SK-N-SH (cell line): ENCODE data around the gene CCL7. TPM values are rescaled to one million over a fixed set of nuclear protein-coding genes. Genes with fewer than 3 reads are reported as not detected.

Experiments used
- CTCF ChIA-PET: fragments of 300-600, 350-600 bp; formaldehyde crosslinking; extraction: SDS; loops from one replicate; lab custom pipeline; 2021; lab: Yijun Ruan, JAX
- POLR2A ChIA-PET: fragments of 350-600 bp; sonication (Branson Sonifier 250); formaldehyde crosslinking; extraction: SDS; loops from one replicate; lab custom pipeline; 2020; ENCODE audit warnings: antibody characterized with exemption, inconsistent platforms; lab: Yijun Ruan, JAX
- DNase-seq: peaks from one replicate; pipeline ENCODE4 v3.0.0; 2012
- H2AFZ ChIP-seq: fragments of 200-600 bp; sonication (generic); 2 replicates; pipeline ENCODE4 v1.8.1; 2016; ENCODE audit warnings: antibody characterized with exemption, mild to moderate bottlenecking, low read depth
- H3F3A ChIP-seq: fragments of 200-600 bp; sonication (generic); replicated peaks from 2 replicates; pipeline ENCODE3; 2016; ENCODE audit warnings: antibody characterized with exemption, mild to moderate bottlenecking; ENCODE audit not compliant: insufficient read depth
- H3K27ac ChIP-seq, 2 experiments: fragments of 200-500 bp in 1 of 2; fragments of 200-600 bp in 1 of 2; sonication (Bioruptor generic) in 1 of 2; sonication (generic), shearing (Covaris generic) in 1 of 2; 2 replicates each; pipeline versions ENCODE4 v1.5.1 to v1.6.1; 2014 to 2016; ENCODE audit warnings: low read depth in 2 of 2, inconsistent platforms in 1 of 2, low read length in 1 of 2, mild to moderate bottlenecking in 1 of 2, mixed read lengths in 1 of 2
- H3K27me3 ChIP-seq: fragments of 200-600 bp; sonication (generic), shearing (Covaris generic); 2 replicates; pipeline ENCODE4 v1.6.1; 2016; ENCODE audit warnings: mixed run types; ENCODE audit not compliant: insufficient read depth
- H3K36me3 ChIP-seq, 2 experiments: fragments of 200-500 bp in 1 of 2; fragments of 200-600 bp in 1 of 2; sonication (Bioruptor generic) in 1 of 2; sonication (generic) in 1 of 2; replicated peaks in 1 of 2; 2 replicates each; pipeline versions ENCODE3 to v1.5.1; 2014 to 2016; ENCODE audit warnings: low read length in 1 of 2, mild to moderate bottlenecking in 1 of 2; ENCODE audit not compliant: insufficient read depth in 2 of 2, control insufficient read depth in 1 of 2
- H3K4me1 ChIP-seq, 2 experiments: fragments of 200-500 bp in 1 of 2; fragments of 200-600 bp in 1 of 2; sonication (Bioruptor generic) in 1 of 2; sonication (generic), shearing (Covaris generic) in 1 of 2; 2 replicates each; pipeline versions ENCODE4 v1.5.1 to v1.6.1; 2014 to 2016; ENCODE audit warnings: low read depth in 1 of 2, low read length in 1 of 2, mixed run types in 1 of 2; ENCODE audit not compliant: insufficient read depth in 2 of 2, control insufficient read depth in 1 of 2
- H3K4me2 ChIP-seq: fragments of 200-600 bp; sonication (generic), shearing (Covaris generic); 2 replicates; pipeline ENCODE4 v1.6.1; 2017; ENCODE audit warnings: mixed run types
- H3K4me3 ChIP-seq, 2 experiments: fragments of 200-500 bp in 1 of 2; fragments of 200-600 bp in 1 of 2; sonication (Bioruptor generic) in 1 of 2; sonication (generic), shearing (Covaris generic) in 1 of 2; 2 replicates each; pipeline versions ENCODE4 v1.5.1 to v1.8.1; 2014 to 2016; ENCODE audit warnings: low read depth in 2 of 2, inconsistent platforms in 1 of 2, low read length in 1 of 2, mild to moderate bottlenecking in 1 of 2, mixed read lengths in 1 of 2, moderate library complexity in 1 of 2
- H3K79me2 ChIP-seq: fragments of 200-600 bp; sonication (generic); 2 replicates; pipeline ENCODE4 v1.8.1; 2017; ENCODE audit warnings: mild to moderate bottlenecking; ENCODE audit not compliant: insufficient read depth
- H3K9ac ChIP-seq: fragments of 200-600 bp; sonication (generic); 2 replicates; pipeline ENCODE4 v1.6.1; 2017; ENCODE audit warnings: mixed run types
- H3K9me2 ChIP-seq: fragments of 200-600 bp; sonication (generic); 2 replicates; pipeline ENCODE4 v1.6.1; 2017; ENCODE audit warnings: mixed run types
- H3K9me3 ChIP-seq: fragments of 200-600 bp; sonication (generic); 2 replicates; pipeline ENCODE4 v1.6.1; 2017; ENCODE audit warnings: mixed run types, mild to moderate bottlenecking, moderate library complexity
- H4K20me1 ChIP-seq: fragments of 200-600 bp; sonication (generic); 2 replicates; pipeline ENCODE4 v1.6.1; 2017; ENCODE audit warnings: mild to moderate bottlenecking, mixed run types; ENCODE audit not compliant: insufficient read depth
- CHD2 ChIP-seq: fragments of 150-350 bp; IDR thresholded peaks from 2 replicates; pipeline ENCODE4 v1.6.1; 2018; ENCODE audit warnings: low read length; ENCODE audit not compliant: partially characterized antibody
- FOSL2 ChIP-seq: IDR thresholded peaks from 2 replicates; pipeline ENCODE4 v1.4.0; 2012; ENCODE audit warnings: low read depth, mild to moderate bottlenecking, moderate library complexity, borderline replicate concordance
- FOXJ3 ChIP-seq: sonication (generic); formaldehyde crosslinking; IDR thresholded peaks from 2 replicates; pipeline ENCODE4 v1.5.1; 2020; ENCODE audit warnings: mild to moderate bottlenecking, missing genetic modification reagents
- REST ChIP-seq: IDR thresholded peaks from 2 replicates; pipeline ENCODE4 v1.6.1; 2012; ENCODE audit warnings: mild to moderate bottlenecking, low read depth, low read length, moderate library complexity
- SMC3 ChIP-seq: IDR thresholded peaks from 2 replicates; pipeline ENCODE4 v1.6.1; 2012; ENCODE audit warnings: low read depth, low read length, improper control_type of control experiment
- USF2 ChIP-seq: fragments of 150-350 bp; IDR thresholded peaks from 2 replicates; pipeline ENCODE4 v1.6.1; 2017; ENCODE audit warnings: antibody characterized with exemption, low read length, low read depth, borderline replicate concordance
- WGBS: methylation state at CpG from one replicate; pipeline ENCODE4 v1.1.6; 2017; ENCODE audit warnings: low lambda C conversion rate; 5-methylcytosine and 5-hydroxymethylcytosine counted together
- polyA plus RNA-seq, 3 experiments: library from polyadenylated mRNA; depleted of rRNA; stranded (reverse); fragments of >200 nt; gene quantifications; 2 replicates each; pipeline ENCODE4 v1.2.3, GENCODE V29; 2012
- TF ChIP-seq, protein P1 (sequence below): IDR thresholded peaks from 2 replicates; pipeline ENCODE4 v1.4.0; 2012; ENCODE audit warnings: low read depth, borderline replicate concordance
- TF ChIP-seq, protein P2 (sequence below): IDR thresholded peaks from 2 replicates; pipeline ENCODE4 v1.4.0; 2012; ENCODE audit warnings: low read depth, borderline replicate concordance

Gene CCL7
- polyA plus RNA-seq, 1 of the 3 experiments (the other 2 are of a cell fraction): 0.72 TPM

DNA sequence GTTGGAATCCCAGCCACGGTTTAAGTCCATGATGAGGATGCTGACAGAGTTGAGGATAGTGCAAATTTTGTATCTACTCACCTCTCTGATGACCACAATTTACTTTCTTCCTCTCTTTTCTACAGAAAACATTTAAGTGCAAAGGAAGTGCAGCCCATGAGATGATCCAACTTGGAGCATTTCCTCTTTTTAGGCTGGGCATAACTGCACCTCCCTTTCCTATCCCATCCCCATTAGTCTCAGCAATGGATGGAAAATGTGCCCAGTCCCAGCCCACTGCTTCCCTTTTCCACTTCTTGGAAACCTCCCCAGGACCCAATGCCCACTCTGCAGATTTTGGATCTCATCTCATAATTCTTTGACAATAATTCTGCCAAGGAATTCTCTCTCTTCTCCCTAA, 32.6 kb downstream of the CCL7 start:
- H3K79me2 ChIP-seq: no peaks in the 10 kb centered on the region
- no peaks in the 10 kb centered on the region for H3K36me3 ChIP-seq
- WGBS: 72% methylated on average over 1 of the region's 1 CpG
- H3K4me3 ChIP-seq: no peak overlapping the region
- no peak overlapping the region for H3K4me2 ChIP-seq
- H3K9me2 ChIP-seq: no peaks in the 10 kb centered on the region
- ChIA-PET CTCF (no interaction called here), POLR2A (no interaction called here)
- H3K9ac ChIP-seq: no peak overlapping the region
- H4K20me1 ChIP-seq: no peaks in the 10 kb centered on the region
- H3K27ac ChIP-seq: no peak overlapping the region
- peaks cover 0 to 20% of the 10 kb centered on the region in 2 experiments; a peak in 2 of 4 replicates for H3K4me1 ChIP-seq
- no peaks in the 10 kb centered on the region for H3K9me3 ChIP-seq
- no peak for DNase-seq
- no peaks in the 10 kb centered on the region for H3K27me3 ChIP-seq
- H2AFZ ChIP-seq: no peak overlapping the region
- TF ChIP-seq, protein P1, sequence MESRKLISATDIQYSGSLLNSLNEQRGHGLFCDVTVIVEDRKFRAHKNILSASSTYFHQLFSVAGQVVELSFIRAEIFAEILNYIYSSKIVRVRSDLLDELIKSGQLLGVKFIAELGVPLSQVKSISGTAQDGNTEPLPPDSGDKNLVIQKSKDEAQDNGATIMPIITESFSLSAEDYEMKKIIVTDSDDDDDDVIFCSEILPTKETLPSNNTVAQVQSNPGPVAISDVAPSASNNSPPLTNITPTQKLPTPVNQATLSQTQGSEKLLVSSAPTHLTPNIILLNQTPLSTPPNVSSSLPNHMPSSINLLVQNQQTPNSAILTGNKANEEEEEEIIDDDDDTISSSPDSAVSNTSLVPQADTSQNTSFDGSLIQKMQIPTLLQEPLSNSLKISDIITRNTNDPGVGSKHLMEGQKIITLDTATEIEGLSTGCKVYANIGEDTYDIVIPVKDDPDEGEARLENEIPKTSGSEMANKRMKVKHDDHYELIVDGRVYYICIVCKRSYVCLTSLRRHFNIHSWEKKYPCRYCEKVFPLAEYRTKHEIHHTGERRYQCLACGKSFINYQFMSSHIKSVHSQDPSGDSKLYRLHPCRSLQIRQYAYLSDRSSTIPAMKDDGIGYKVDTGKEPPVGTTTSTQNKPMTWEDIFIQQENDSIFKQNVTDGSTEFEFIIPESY: no peak
- TF ChIP-seq REST: no peak
- TF ChIP-seq USF2: no peak
- H3F3A ChIP-seq: peaks cover 12% of the 10 kb centered on the region

- Histone ChIP-seq H3K79me2 (no peaks in the 10 kb centered on the region), H3K9ac (no peak overlapping the region), H3K4me3 (no peak overlapping the region)
- CTCF ChIA-PET: interaction anchor here (2.0 kb wide), 1 partner anchor 58 kb away, joined by 13 read pairs; no protein-coding TSS in a partner anchor
- 80% methylated on average over 2 of the region's 2 CpGs for WGBS
- no peak for DNase-seq
- TF ChIP-seq CHD2: no peak
- no peak for TF ChIP-seq FOSL2
- TF ChIP-seq, protein P1: no peak
- TF ChIP-seq, protein P2, sequence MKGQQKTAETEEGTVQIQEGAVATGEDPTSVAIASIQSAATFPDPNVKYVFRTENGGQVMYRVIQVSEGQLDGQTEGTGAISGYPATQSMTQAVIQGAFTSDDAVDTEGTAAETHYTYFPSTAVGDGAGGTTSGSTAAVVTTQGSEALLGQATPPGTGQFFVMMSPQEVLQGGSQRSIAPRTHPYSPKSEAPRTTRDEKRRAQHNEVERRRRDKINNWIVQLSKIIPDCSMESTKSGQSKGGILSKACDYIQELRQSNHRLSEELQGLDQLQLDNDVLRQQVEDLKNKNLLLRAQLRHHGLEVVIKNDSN: no peak
- no peak for TF ChIP-seq FOXJ3 (CRISPR knock-in tag)
- TF ChIP-seq SMC3: no peak
- TF ChIP-seq, all 33 proteins: peak for 0
- Histone ChIP-seq H3K27me3 (no peaks in the 10 kb centered on the region), H3K36me3 (no peaks in the 10 kb centered on the region), H3K9me2 (no peaks in the 10 kb centered on the region), H4K20me1 (no peaks in the 10 kb centered on the region), H3F3A (peaks cover 12% of the 10 kb centered on the region), H3K4me1 (peaks cover 0 to 20% of the 10 kb centered on the region in 2 experiments; a peak in 2 of 4 replicates), H3K4me2 (no peak overlapping the region), H3K9me3 (no peaks in the 10 kb centered on the region), H3K27ac (no peak overlapping the region), H2AFZ (no peak overlapping the region)
- POLR2A ChIA-PET: no interaction called here
These were observed 33.6 kb downstream of the CCL7 start for GRCh38 chr17:34303606-34304005.
